SK-N-MC (cell line): ENCODE data around the gene UBL4B.

Experiments used
- DNase-seq: peaks from one replicate; pipeline ENCODE4 v3.0.0-alpha.2; 2011; ENCODE audit warnings: low read depth, low spot score
- H3K27ac ChIP-seq: fragments of 200-600 bp; sonication (generic); 2 replicates; pipeline ENCODE4 v1.5.1; 2016; ENCODE audit warnings: mixed run types
- H3K36me3 ChIP-seq: fragments of 200-600 bp; sonication (generic); 2 replicates; pipeline ENCODE4 v1.6.1; 2017; ENCODE audit warnings: antibody characterized with exemption, low read length, mixed read lengths; ENCODE audit not compliant: insufficient read depth
- H3K4me3 ChIP-seq: fragments of 200-600 bp; sonication (generic); 2 replicates; pipeline ENCODE4 v1.5.1; 2016
- H3K9ac ChIP-seq: fragments of 200-600 bp; sonication (generic); 2 replicates; pipeline ENCODE4 v1.8.0; 2017; ENCODE audit warnings: mixed run types, mixed read lengths; ENCODE audit not compliant: insufficient read length
- H3K9me3 ChIP-seq: fragments of 200-600 bp; sonication (generic); 2 replicates; pipeline ENCODE4 v1.6.1; 2017; ENCODE audit warnings: low read depth, mild to moderate bottlenecking, antibody characterized with exemption, low read length, moderate library complexity, mixed read lengths
- EZH2 ChIP-seq: fragments of 200-600 bp; sonication (generic); IDR thresholded peaks from one replicate; pipeline ENCODE4 v1.6.1; 2017; ENCODE audit warnings: antibody characterized with exemption
- FOXP2 ChIP-seq: optimal IDR thresholded peaks from 2 replicates; pipeline ENCODE3; 2011; ENCODE audit warnings: mild to moderate bottlenecking, moderate library complexity; ENCODE audit not compliant: insufficient read depth; ENCODE audit errors: extremely low read length, control extremely low read depth
- POLR2AphosphoS5 ChIP-seq: IDR thresholded peaks from 2 replicates; pipeline ENCODE4 v1.6.1; 2012; ENCODE audit warnings: mild to moderate bottlenecking, low read depth, low read length, borderline replicate concordance

UBL4B gene

GRCh38 chr1:110097507-110098221 lies 14.6 kb upstream of the UBL4B start:
- H3K36me3 ChIP-seq = no peaks in the 10 kb centered on the region
- no peak overlapping the region for H3K27ac ChIP-seq
- TF ChIP-seq POLR2AphosphoS5 (no peak), EZH2 (no peak), FOXP2 (no peak)
- H3K9me3 ChIP-seq = no peaks in the 10 kb centered on the region
- H3K9ac ChIP-seq = no peak overlapping the region
- no peak for DNase-seq
- no peak overlapping the region for H3K4me3 ChIP-seq

- no peaks in the 10 kb centered on the region for H3K9me3 ChIP-seq
- no peak overlapping the region for H3K4me3 ChIP-seq
- no peak for TF ChIP-seq EZH2
- TF ChIP-seq POLR2AphosphoS5 = no peak
- TF ChIP-seq FOXP2 = no peak
- no peak for DNase-seq
- H3K9ac ChIP-seq = no peak overlapping the region
- no peak overlapping the region for H3K27ac ChIP-seq
- H3K36me3 ChIP-seq = no peaks in the 10 kb centered on the region
Observed at GRCh38 chr1:110098222-110099026, 13.8 kb upstream of the UBL4B start.

GRCh38 chr1:110100335-110100734 lies 11.9 kb upstream of the UBL4B start:
- H3K9ac ChIP-seq = no peak overlapping the region
- no peak overlapping the region for H3K4me3 ChIP-seq
- no peak for DNase-seq
- TF ChIP-seq EZH2 (no peak), POLR2AphosphoS5 (no peak), FOXP2 (no peak)
- no peaks in the 10 kb centered on the region for H3K36me3 ChIP-seq
- H3K27ac ChIP-seq = no peak overlapping the region
- no peaks in the 10 kb centered on the region for H3K9me3 ChIP-seq

GRCh38 chr1:110102081-110102480 lies 10.2 kb upstream of the UBL4B start:
- no peak overlapping the region for H3K27ac ChIP-seq
- no peak overlapping the region for H3K4me3 ChIP-seq
- H3K9me3 ChIP-seq = no peaks in the 10 kb centered on the region
- no peak overlapping the region for H3K9ac ChIP-seq
- no peak for DNase-seq
- TF ChIP-seq EZH2 (no peak), POLR2AphosphoS5 (no peak), FOXP2 (no peak)
- H3K36me3 ChIP-seq = no peaks in the 10 kb centered on the region

- Histone ChIP-seq H3K9ac (no peak overlapping the region), H3K4me3 (no peak overlapping the region), H3K27ac (no peak overlapping the region), H3K36me3 (no peaks in the 10 kb centered on the region), H3K9me3 (no peaks in the 10 kb centered on the region)
- DNase-seq = no peak
- TF ChIP-seq EZH2 = no peak
- TF ChIP-seq FOXP2 = no peak
- no peak for TF ChIP-seq POLR2AphosphoS5
Observed at GRCh38 chr1:110106013-110106941, 6.0 kb upstream of the UBL4B start.

GRCh38 chr1:110107867-110108469 lies 4.3 kb upstream of the UBL4B start:
- TF ChIP-seq POLR2AphosphoS5 (no peak), EZH2 (no peak), FOXP2 (no peak)
- Histone ChIP-seq H3K36me3 (no peaks in the 10 kb centered on the region), H3K9ac (no peak overlapping the region), H3K27ac (no peak overlapping the region), H3K9me3 (no peaks in the 10 kb centered on the region), H3K4me3 (no peak overlapping the region)
- DNase-seq = no peak

GRCh38 chr1:110111081-110111480 lies 1.2 kb upstream of the UBL4B start:
- TF ChIP-seq POLR2AphosphoS5 (no peak), FOXP2 (no peak), EZH2 (no peak)
- H3K36me3 ChIP-seq = no peaks in the 10 kb centered on the region
- H3K4me3 ChIP-seq = no peak overlapping the region
- H3K9me3 ChIP-seq = no peaks in the 10 kb centered on the region
- no peak for DNase-seq
- H3K27ac ChIP-seq = no peak overlapping the region
- H3K9ac ChIP-seq = no peak overlapping the region

GRCh38 chr1:110112656-110113055 lies 413 bp downstream of the UBL4B start:
- TF ChIP-seq POLR2AphosphoS5 (no peak), EZH2 (no peak), FOXP2 (no peak)
- no peak for DNase-seq
- H3K4me3 ChIP-seq = no peak overlapping the region
- H3K36me3 ChIP-seq = no peaks in the 10 kb centered on the region
- no peak overlapping the region for H3K27ac ChIP-seq
- no peak overlapping the region for H3K9ac ChIP-seq
- no peaks in the 10 kb centered on the region for H3K9me3 ChIP-seq
